ENCODE measurements around the gene ZNF185.
"Not testable (repeated sequence)": the region's sequence is repeated elsewhere in the genome, so short reads cannot be mapped to it uniquely, and the experiment has no call there.

The ZNF185 gene

DNA sequence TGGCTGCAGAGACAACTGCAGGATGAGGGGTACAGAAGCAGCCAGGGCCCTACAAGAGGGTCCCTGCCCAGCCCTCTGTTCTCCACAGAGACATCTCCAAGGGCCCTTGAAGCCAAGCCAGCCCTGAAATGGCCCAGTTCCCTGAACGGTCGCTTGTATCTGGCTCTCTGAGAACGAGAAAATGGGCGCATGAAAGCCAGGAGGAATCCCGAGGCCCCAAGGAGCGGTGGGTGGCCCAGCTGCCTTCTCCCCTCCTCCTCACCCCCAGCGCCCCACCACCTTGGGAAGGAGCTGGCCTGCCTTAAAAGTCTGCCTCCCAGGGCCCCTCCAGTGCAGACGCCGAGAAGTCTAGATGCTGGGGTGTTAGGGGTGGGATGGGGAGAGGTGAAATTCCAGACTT is 5.7 kb downstream of the ZNF185 start:
- no peaks in the 10 kb centered on the region for H3K36me3 ChIP-seq (ENCODE audit: control insufficient read depth in 1 of 2, insufficient read depth in 2 of 2, low read length in 2 of 2)

DNA sequence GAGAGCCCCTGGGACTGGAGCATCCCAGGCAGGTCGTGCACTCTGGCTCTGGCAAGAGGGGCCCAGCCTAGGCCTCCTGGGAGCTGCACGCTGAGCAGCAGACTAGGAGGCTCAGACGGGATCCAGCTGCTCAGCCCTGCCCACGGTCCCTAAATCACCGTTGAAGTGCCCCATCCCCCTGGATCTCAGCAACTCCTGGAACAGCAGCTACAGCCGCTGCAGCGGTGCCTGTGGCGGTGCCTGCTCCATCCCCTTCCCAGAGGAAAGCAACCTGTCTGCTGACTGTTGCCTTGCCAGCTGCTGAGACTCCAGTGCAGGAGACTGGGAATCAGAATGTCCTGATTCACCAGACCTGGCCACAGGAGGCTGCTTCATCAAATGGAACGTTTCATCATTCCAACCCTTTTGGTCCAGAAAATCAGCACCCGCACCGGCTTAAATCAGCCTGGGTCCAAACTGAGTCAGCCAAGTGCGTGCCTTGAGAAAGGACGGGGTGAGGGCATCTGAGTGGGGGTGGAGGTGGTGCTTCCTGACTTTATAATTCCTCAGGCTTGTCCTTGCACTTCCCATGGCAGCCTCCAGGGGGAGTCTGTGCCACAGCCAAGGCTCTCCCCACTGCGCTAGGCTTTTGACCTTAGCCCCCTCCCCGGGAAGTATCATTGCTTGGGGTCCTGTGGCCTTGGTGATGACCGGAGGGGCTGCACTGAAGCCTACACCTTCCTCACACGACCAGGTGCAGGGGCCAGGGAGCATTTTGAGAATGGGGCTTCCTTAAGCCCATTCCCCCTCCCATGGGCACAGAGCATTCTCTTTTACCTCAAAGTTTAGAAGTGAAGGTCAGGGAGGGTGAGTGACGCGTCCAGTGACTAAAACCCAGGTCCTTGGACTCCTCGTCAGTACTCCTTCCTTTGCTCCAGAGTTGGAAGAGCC is 6.5 kb downstream of the ZNF185 start:
- Histone ChIP-seq H3K36me3 (ENCODE audit: control insufficient read depth in 1 of 2, insufficient read depth in 2 of 2, low read length in 2 of 2) (no peaks in the 10 kb centered on the region), H3K9ac (ENCODE audit: low read depth in 1 of 2, low read length in 2 of 2) (no peak overlapping the region), H3K27me3 (ENCODE audit: control insufficient read depth in 1 of 2, insufficient read depth in 2 of 2, low read length in 2 of 2) (no peaks in the 10 kb centered on the region), H3K27ac (ENCODE audit: low read depth, low read length) (no peak overlapping the region), H3K9me3 (ENCODE audit: control insufficient read depth in 1 of 2, low read length in 2 of 2) (no peaks in the 10 kb centered on the region), H3K4me1 (ENCODE audit: control insufficient read depth in 1 of 2, insufficient read depth in 2 of 2, low read length in 2 of 2) (peaks cover 0 to 5% of the 10 kb centered on the region in 2 donors), H3K4me3 (ENCODE audit: low read depth in 1 of 2, low read length in 2 of 2) (no peak overlapping the region)

More for the DNA sequence above, 5.7 kb downstream of the ZNF185 start:
- no peak overlapping the region for H3K4me3 ChIP-seq (ENCODE audit: low read depth in 1 of 2, low read length in 2 of 2)
- H3K4me1 ChIP-seq (ENCODE audit: control insufficient read depth in 1 of 2, insufficient read depth in 2 of 2, low read length in 2 of 2), result peaks cover 0 to 5% of the 10 kb centered on the region in 2 donors
- H3K27me3 ChIP-seq (ENCODE audit: control insufficient read depth in 1 of 2, insufficient read depth in 2 of 2, low read length in 2 of 2), result no peaks in the 10 kb centered on the region
- H3K9ac ChIP-seq (ENCODE audit: low read depth in 1 of 2, low read length in 2 of 2), result no peak overlapping the region
- H3K27ac ChIP-seq (ENCODE audit: low read depth, low read length), result no peak overlapping the region
- H3K9me3 ChIP-seq (ENCODE audit: control insufficient read depth in 1 of 2, low read length in 2 of 2), result no peaks in the 10 kb centered on the region

DNA sequence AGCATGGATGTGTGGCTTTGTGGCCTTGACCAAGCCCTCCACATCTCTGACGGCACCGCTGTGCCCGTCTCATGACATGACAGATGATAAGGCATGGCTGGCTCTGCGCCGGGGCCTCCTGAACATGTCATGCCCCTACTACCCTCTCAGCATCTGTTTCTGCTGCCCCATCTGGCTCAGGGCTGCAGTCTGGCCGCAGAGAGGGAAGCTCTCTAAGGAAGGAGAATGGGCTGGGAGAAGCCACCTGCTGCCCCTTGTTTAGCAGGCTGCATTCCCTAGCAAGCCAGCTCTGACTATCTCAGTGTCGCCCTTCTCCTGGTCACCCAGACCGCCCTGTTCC is 7.2 kb downstream of the ZNF185 start:
- no peak overlapping the region for H3K27ac ChIP-seq (ENCODE audit: low read depth, low read length)
- no peaks in the 10 kb centered on the region for H3K9me3 ChIP-seq (ENCODE audit: control insufficient read depth in 1 of 2, low read length in 2 of 2)
- H3K36me3 ChIP-seq (ENCODE audit: control insufficient read depth in 1 of 2, insufficient read depth in 2 of 2, low read length in 2 of 2), result no peaks in the 10 kb centered on the region
- H3K27me3 ChIP-seq (ENCODE audit: control insufficient read depth in 1 of 2, insufficient read depth in 2 of 2, low read length in 2 of 2), result no peaks in the 10 kb centered on the region
- no peak overlapping the region for H3K4me3 ChIP-seq (ENCODE audit: low read depth in 1 of 2, low read length in 2 of 2)
- no peak overlapping the region for H3K9ac ChIP-seq (ENCODE audit: low read depth in 1 of 2, low read length in 2 of 2)
- peaks cover 0 to 5% of the 10 kb centered on the region in 2 donors for H3K4me1 ChIP-seq (ENCODE audit: control insufficient read depth in 1 of 2, insufficient read depth in 2 of 2, low read length in 2 of 2)

DNA sequence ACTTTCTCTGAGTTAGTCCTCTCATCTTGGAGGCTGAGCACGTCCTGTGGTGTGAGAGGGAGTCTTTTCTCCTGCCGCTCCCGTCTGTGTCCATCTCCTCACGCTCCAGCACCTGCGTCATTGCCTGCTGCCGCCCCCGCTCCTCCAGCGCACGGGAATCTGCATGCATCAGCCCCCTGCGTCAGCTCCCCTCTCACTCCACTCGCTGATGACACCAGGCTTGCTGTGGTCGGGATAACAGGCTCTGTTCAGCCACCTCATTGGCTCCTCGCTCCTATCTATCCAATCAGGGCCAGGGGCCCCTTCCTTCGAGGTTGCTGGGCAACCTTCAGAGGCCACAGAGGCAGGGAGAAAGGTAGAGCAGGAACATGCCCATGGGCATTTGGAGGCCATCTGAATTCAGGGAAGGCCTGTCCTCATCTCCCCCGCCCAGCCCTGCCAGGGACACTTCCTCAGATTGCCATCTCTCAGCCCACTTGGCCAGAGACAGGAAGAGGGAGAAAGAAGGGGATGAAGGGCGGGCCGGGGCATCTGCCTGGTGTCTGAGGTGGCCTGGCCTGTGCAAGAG is 9.3 kb downstream of the ZNF185 start:
- Histone ChIP-seq H3K27me3 (ENCODE audit: control insufficient read depth in 1 of 2, insufficient read depth in 2 of 2, low read length in 2 of 2) (no peaks in the 10 kb centered on the region), H3K27ac (ENCODE audit: low read depth, low read length) (no peak overlapping the region), H3K9ac (ENCODE audit: low read depth in 1 of 2, low read length in 2 of 2) (no peak overlapping the region), H3K36me3 (ENCODE audit: control insufficient read depth in 1 of 2, insufficient read depth in 2 of 2, low read length in 2 of 2) (no peaks in the 10 kb centered on the region), H3K4me3 (ENCODE audit: low read depth in 1 of 2, low read length in 2 of 2) (no peak overlapping the region), H3K9me3 (ENCODE audit: control insufficient read depth in 1 of 2, low read length in 2 of 2) (no peaks in the 10 kb centered on the region), H3K4me1 (ENCODE audit: control insufficient read depth in 1 of 2, insufficient read depth in 2 of 2, low read length in 2 of 2) (peaks cover 0 to 5% of the 10 kb centered on the region in 2 donors)

DNA sequence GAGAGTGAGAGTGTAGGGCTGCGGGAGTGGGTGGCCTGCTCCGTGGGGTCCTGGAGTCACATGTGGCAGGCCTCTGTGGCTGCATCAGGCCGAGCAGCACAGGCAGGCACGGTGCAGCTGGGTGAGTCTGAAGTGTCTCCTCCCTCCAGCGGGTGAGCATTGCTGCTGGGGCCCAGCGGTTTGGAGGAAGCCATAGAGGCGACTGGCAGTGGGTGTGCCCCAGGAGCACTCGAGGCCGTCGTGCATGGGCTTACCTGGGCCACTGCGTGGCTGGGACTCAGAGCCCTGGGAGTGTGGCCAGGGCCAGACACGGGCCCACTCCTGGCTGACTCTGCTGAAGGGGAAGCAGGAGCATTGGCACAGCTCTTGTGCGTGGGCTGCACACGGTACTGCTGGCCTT is 10.6 kb downstream of the ZNF185 start:
- no peak overlapping the region for H3K9ac ChIP-seq (ENCODE audit: low read depth in 1 of 2, low read length in 2 of 2)
- no peak overlapping the region for H3K4me3 ChIP-seq (ENCODE audit: low read depth in 1 of 2, low read length in 2 of 2)
- H3K9me3 ChIP-seq (ENCODE audit: control insufficient read depth in 1 of 2, low read length in 2 of 2), result no peaks in the 10 kb centered on the region
- H3K4me1 ChIP-seq (ENCODE audit: control insufficient read depth in 1 of 2, insufficient read depth in 2 of 2, low read length in 2 of 2), result peaks cover 0 to 5% of the 10 kb centered on the region in 2 donors
- no peaks in the 10 kb centered on the region for H3K27me3 ChIP-seq (ENCODE audit: control insufficient read depth in 1 of 2, insufficient read depth in 2 of 2, low read length in 2 of 2)
- no peak overlapping the region for H3K27ac ChIP-seq (ENCODE audit: low read depth, low read length)
- no peaks in the 10 kb centered on the region for H3K36me3 ChIP-seq (ENCODE audit: control insufficient read depth in 1 of 2, insufficient read depth in 2 of 2, low read length in 2 of 2)

DNA sequence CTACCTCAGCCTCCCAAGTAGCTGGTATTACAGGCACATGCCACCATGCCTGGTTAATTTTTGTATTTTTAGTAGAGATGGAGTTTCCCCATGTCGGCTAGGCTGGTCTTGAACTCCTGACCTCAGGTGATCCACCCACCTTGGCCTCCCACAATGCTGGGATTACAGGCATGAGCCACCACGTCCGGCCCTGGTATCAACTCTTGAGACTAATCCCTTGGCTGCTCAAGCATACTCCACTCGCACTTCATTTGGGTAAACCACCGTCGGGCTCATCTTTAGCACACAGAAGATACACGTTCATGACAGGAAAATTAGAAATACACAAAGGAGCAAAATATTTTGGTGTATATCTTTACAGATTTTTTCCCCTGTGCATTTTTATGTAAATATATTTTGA is 12.2 kb downstream of the ZNF185 start:
- not testable (repeated sequence) for H3K9me3 ChIP-seq (ENCODE audit: control insufficient read depth in 1 of 2, low read length in 2 of 2); H3K27ac ChIP-seq (ENCODE audit: low read depth, low read length); H3K27me3 ChIP-seq (ENCODE audit: control insufficient read depth in 1 of 2, insufficient read depth in 2 of 2, low read length in 2 of 2); H3K4me3 ChIP-seq (ENCODE audit: low read depth in 1 of 2, low read length in 2 of 2); H3K9ac ChIP-seq (ENCODE audit: low read depth in 1 of 2, low read length in 2 of 2); H3K4me1 ChIP-seq (ENCODE audit: control insufficient read depth in 1 of 2, insufficient read depth in 2 of 2, low read length in 2 of 2); H3K36me3 ChIP-seq (ENCODE audit: control insufficient read depth in 1 of 2, insufficient read depth in 2 of 2, low read length in 2 of 2)

DNA sequence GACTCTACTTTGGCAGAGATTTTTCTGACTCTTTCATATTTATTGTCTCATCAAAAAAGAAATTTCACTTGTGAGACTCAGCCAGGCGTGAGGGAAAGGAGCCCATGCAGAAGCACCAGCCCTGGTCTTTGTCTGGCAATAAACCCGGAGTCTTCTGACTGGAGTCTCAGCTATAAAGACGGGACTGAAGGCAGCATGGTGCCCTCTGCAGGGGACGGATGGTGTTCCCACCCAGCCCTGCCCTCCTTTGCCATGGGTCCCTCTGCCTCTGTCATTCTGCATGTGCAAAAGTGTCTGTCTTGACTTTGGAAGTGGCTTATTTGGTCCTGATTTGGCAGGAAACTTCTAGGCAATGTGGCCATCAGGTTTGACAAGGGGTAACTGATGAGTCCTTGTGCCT is 14.2 kb downstream of the ZNF185 start:
- no peak overlapping the region for H3K27ac ChIP-seq (ENCODE audit: low read depth, low read length)
- H3K4me3 ChIP-seq (ENCODE audit: low read depth in 1 of 2, low read length in 2 of 2), result no peak overlapping the region
- H3K27me3 ChIP-seq (ENCODE audit: control insufficient read depth in 1 of 2, insufficient read depth in 2 of 2, low read length in 2 of 2), result no peaks in the 10 kb centered on the region
- H3K9ac ChIP-seq (ENCODE audit: low read depth in 1 of 2, low read length in 2 of 2), result no peak overlapping the region
- no peaks in the 10 kb centered on the region for H3K36me3 ChIP-seq (ENCODE audit: control insufficient read depth in 1 of 2, insufficient read depth in 2 of 2, low read length in 2 of 2)
- no peaks in the 10 kb centered on the region for H3K9me3 ChIP-seq (ENCODE audit: control insufficient read depth in 1 of 2, low read length in 2 of 2)
- H3K4me1 ChIP-seq (ENCODE audit: control insufficient read depth in 1 of 2, insufficient read depth in 2 of 2, low read length in 2 of 2), result no peaks in the 10 kb centered on the region

DNA sequence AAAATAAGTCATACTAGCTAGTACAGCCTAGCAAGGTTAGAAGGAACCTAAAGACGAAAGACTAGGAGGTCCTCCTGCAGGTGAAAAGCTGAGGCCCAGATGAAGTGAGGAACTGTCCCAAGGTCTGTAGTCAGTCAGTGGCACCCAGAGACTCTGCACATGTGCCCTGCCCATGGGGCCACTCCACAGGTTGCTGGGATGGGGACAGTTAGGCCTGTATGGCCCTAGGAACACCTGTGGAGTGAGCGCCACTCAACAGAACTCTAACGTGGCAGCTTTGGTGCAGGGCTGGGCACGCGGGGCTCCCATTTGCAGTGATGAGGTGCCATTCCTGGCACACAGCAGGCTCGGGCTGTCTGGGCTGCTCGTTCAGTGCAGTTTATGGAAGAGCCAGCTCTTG is 14.8 kb downstream of the ZNF185 start:
- Histone ChIP-seq H3K36me3 (ENCODE audit: control insufficient read depth in 1 of 2, insufficient read depth in 2 of 2, low read length in 2 of 2) (no peaks in the 10 kb centered on the region), H3K4me3 (ENCODE audit: low read depth in 1 of 2, low read length in 2 of 2) (no peak overlapping the region), H3K9me3 (ENCODE audit: control insufficient read depth in 1 of 2, low read length in 2 of 2) (no peaks in the 10 kb centered on the region), H3K27me3 (ENCODE audit: control insufficient read depth in 1 of 2, insufficient read depth in 2 of 2, low read length in 2 of 2) (no peaks in the 10 kb centered on the region), H3K27ac (ENCODE audit: low read depth, low read length) (no peak overlapping the region), H3K9ac (ENCODE audit: low read depth in 1 of 2, low read length in 2 of 2) (no peak overlapping the region), H3K4me1 (ENCODE audit: control insufficient read depth in 1 of 2, insufficient read depth in 2 of 2, low read length in 2 of 2) (peaks cover 0 to 2% of the 10 kb centered on the region in 2 donors)

DNA sequence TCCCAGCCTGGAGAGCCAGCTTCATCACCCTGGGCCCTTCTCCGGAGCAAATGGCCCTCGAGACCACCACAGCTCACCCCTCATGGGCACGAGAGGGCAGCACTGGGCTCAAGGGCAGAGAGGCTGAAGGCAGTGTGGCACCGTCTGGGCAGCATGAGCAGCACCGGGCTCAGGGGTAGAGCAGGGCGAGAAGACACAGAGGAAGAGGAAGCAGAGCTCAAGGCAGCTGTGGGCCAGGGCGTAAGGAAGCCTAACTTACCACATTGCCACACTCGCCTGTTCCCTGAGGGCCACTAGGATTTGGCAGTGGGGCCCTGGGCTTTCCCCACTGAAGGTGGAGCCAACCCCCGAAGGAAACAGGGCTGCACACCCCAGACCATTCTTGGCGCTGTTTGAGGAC is 15.5 kb downstream of the ZNF185 start:
- Histone ChIP-seq H3K36me3 (ENCODE audit: control insufficient read depth in 1 of 2, insufficient read depth in 2 of 2, low read length in 2 of 2) (no peaks in the 10 kb centered on the region), H3K9me3 (ENCODE audit: control insufficient read depth in 1 of 2, low read length in 2 of 2) (no peaks in the 10 kb centered on the region), H3K4me1 (ENCODE audit: control insufficient read depth in 1 of 2, insufficient read depth in 2 of 2, low read length in 2 of 2) (peaks cover 0 to 3% of the 10 kb centered on the region in 2 donors), H3K9ac (ENCODE audit: low read depth in 1 of 2, low read length in 2 of 2) (no peak overlapping the region), H3K4me3 (ENCODE audit: low read depth in 1 of 2, low read length in 2 of 2) (no peak overlapping the region), H3K27ac (ENCODE audit: low read depth, low read length) (no peak overlapping the region), H3K27me3 (ENCODE audit: control insufficient read depth in 1 of 2, insufficient read depth in 2 of 2, low read length in 2 of 2) (no peaks in the 10 kb centered on the region)

DNA sequence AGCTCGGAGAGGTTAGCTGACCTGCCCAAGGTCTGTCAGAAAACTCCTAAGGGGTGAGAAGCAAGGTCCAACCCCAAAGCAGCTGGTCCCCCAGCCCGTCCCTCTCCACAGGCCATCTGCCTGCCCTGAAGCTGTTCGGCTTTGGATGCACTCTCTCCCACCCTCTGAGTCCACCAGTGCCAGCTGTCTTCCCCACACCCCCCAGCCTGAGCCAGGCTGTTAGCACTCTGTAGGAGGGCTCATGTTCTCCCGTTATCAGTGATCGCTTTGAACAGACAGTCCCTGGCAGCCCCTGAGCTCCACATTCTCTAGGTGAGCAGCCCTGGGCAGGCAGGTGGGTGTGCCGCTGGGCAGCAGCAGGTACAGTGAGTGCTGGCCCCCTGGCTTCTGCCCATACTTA is 16.0 kb downstream of the ZNF185 start:
- Histone ChIP-seq H3K4me1 (ENCODE audit: control insufficient read depth in 1 of 2, insufficient read depth in 2 of 2, low read length in 2 of 2) (peaks cover 0 to 3% of the 10 kb centered on the region in 2 donors), H3K27ac (ENCODE audit: low read depth, low read length) (no peak overlapping the region), H3K27me3 (ENCODE audit: control insufficient read depth in 1 of 2, insufficient read depth in 2 of 2, low read length in 2 of 2) (no peaks in the 10 kb centered on the region), H3K36me3 (ENCODE audit: control insufficient read depth in 1 of 2, insufficient read depth in 2 of 2, low read length in 2 of 2) (no peaks in the 10 kb centered on the region), H3K4me3 (ENCODE audit: low read depth in 1 of 2, low read length in 2 of 2) (no peak overlapping the region), H3K9me3 (ENCODE audit: control insufficient read depth in 1 of 2, low read length in 2 of 2) (no peaks in the 10 kb centered on the region), H3K9ac (ENCODE audit: low read depth in 1 of 2, low read length in 2 of 2) (no peak overlapping the region)

Measured in duodenal mucosa (tissue), 2 donors.